B cell (primary cell): ENCODE results near the gene TNRC6A.

Experiments used
- CTCF ChIP-seq: fragments of 200-600 bp; IDR thresholded peaks from one replicate; pipeline ENCODE4 v1.8.0; 2022; ENCODE audit warnings: antibody characterized with exemption, mild to moderate bottlenecking
- EZH2 ChIP-seq: IDR thresholded peaks from 2 replicates; pipeline ENCODE4 v1.6.1; 2012; ENCODE audit warnings: borderline replicate concordance, low read depth, mild to moderate bottlenecking, moderate library complexity, low read length; ENCODE audit not compliant: insufficient read depth, poor library complexity, severe bottlenecking

- TF ChIP-seq EZH2, result no peak
- no peak for TF ChIP-seq CTCF
Observed at GRCh38 chr16:24861461-24861860, 132.0 kb downstream of the TNRC6A start.
